ENCODE measurements around the gene GRB7.

GRB7 gene

GRCh38 chr17:39775031-39775430, 37.3 kb downstream of the GRB7 start:
- DNase-seq = no peak

GRCh38 chr17:39776252-39776651, 38.5 kb downstream of the GRB7 start:
- DNase-seq = no peak

GRCh38 chr17:39777534-39778365, 40.0 kb downstream of the GRB7 start:
- no peak for DNase-seq

DNA sequence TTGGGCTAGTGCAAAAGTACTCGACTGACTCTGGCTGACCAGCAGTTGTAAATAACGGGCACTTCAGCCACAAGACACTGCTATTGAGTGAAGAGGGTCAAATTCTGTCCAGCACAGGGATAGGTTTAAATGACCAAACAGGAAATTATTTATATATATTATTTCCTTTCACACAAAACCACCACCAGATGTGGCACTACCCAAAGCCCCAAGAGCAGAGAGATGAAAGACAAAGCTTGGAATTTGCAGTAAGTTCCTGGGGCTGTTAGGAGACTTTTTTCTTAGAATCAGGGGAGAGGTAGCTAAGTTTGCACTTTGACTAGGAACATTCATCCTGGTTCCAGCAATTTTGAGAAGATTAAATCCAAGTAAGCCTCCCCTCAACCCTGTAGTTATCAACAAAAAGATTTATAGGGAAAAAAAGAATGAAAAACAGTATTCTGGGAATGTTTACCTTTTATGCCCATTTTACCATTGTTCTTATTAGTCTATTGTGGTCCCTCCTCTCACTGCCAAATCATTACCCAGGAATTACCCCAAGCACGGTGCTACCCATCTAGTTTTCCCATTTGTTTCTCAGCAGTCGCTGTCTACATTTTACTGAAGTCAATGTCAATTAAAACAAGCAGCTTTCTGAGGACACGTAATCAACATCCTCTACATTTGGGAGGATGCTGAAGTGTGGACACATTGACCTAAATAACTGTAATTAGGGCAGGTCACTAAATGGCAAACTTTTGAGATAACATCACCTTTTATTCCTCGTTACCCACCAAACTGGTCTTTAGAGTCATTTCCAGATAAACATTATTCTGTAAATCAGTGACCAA, 43.5 kb downstream of the GRB7 start:
- no peak for DNase-seq

DNA sequence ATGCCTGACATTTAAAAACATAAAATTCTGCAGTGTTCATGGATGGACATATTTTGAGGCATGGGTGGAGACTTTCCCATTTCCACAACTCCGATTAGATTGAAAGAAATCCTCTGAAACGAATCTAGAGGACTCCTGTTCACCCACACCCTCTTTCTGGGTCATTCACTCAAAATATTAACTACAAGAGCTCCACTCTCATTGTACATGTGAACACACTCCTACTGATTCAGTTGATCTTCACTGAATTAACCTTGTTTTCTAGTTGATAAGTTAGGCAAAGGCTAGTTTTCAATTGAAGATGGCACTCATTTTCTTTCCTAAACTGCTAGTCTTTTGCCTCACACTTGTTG, 44.1 kb downstream of the GRB7 start:
- DNase-seq = no peak

- no peak for DNase-seq
These were observed 44.7 kb downstream of the GRB7 start for GRCh38 chr17:39782481-39782880.

GRCh38 chr17:39782980-39783379, 45.2 kb downstream of the GRB7 start:
- DNase-seq = no peak

- no peak for DNase-seq
These were observed 49.3 kb downstream of the GRB7 start for GRCh38 chr17:39787041-39787440.

DNA sequence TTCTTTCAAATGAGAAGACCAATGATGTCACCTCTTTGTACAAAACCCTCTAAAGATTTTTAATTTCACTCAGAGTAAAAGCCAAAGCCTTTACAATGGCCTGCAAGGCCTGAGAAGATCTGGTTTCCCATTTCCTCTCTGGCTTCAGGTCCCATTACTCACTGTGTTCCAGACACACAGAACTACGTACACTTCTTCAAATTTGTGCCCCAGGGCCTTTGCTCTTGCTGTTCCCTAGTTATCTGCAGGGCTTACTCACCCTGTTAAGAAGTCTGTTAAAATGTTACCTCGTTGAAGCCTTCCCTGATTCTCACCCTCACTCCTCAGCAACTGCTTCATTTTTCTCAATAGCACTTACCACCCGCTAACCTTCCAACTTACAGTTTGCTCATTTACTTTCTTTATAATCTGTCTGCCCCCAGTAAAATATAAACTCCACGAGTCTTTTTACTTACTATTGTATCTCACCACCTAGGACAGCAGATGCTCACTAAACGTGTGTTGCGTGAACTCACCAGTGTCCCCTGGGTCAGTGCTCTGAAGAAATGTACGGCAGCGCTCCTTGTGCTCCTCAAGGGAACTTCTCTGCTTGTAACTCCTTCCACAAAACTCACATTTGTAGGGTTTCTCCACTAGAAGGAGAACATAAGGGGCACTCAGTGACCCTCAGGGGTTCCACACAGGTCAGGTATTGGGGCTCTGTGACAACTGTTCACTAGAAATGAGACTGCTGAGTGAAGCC, 50.2 kb downstream of the GRB7 start:
- DNase-seq = no peak

GRCh38 chr17:39791111-39791992, 53.6 kb downstream of the GRB7 start:
- no peak for DNase-seq

DNA sequence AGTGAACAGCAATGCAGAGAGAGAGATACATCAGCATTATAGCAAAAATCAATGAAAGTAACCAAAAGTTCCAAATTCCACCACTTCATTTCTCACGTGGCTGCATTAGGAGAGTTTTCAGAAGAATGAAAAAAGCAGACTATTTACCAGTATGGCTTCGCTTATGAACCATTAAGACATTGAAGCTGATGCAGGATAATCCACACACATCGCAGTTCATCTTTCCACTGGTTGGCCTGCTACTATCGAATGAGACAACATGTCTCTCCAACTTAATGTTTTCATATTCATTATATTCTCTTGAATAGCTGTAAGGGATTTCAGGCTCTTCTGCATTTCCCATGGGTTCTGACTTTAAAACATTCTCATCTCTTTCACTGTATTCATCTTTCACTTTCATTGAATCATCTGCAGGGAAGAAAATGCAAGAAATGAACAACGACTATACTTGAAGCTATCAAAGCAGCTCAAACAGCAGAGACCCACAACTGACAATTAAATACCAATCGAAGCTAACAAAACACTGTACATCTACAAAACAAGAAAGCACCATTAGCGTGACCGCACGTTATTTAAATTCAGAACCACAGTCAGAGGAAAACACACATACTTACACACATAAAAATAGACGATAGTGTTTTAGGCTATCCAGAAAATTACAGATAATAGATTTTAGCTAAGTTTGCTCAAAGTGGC, 54.9 kb downstream of the GRB7 start:
- DNase-seq = no peak

DNA sequence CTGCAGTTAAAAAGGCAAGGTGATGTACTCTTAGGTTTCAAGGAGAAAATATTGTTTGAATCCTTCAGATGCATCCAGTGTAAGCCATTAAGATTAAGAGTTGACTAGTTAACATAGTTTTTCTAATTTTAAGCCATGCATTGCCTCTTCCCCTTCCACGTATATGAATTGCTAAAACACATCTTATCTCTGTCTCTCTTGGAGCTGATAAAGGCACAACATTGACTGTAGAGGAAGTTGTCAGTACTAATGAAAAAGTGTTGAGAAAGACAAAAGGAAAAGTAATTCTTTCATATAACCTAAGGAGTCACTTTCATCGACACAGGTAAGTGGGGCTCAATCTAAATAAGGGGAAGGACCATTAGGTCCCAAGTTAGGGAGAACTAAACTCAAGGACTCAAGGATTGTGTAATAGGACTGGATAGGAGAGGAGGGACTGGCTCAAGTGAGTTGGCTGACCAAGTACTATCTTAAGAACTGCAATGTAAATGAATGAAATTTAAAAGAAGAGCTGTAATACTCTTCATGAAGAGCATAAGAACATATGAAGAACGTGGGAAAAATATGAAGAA, 55.6 kb downstream of the GRB7 start:
- DNase-seq = no peak

DNA sequence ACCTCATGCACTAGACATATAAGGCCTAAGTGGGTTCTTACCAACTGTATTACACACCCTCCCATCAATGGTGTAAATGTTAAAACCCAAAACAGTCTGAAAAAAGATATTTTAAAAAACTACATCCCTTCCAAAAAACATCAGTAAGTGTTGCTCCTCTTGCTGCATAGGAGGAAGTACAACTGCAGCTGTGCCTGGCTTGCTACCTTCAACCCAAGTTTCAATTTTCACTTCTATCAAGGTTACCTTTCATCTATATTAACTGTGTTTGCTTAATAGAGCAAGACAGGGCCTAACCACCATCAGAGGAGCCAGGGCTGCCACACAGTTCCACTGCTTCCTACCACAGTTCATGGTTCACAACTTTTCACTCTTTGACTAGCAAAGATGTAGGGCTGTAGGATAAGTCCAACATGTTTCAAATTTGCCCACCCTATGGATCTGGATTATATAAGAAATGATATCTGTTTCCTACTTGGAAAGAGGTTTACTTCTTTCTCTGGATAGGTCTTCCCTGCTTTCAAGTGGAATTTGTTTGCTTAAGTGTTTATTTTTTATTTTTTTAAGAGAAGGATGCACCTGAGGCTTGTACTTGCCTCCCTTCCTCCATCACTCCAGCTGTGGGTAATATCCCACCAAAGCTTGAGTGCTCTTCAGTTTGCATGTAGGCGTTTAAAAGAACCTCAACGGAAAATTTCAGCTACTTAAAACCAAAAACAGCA, 56.7 kb downstream of the GRB7 start:
- DNase-seq = no peak

Measured in T-helper 9 cell (primary cell).